Gastroesophageal sphincter (tissue), 4 donors: ENCODE results near the gene SLC35F4. TPM values are rescaled to one million over a fixed set of nuclear protein-coding genes. Genes with fewer than 3 reads are reported as not detected.

Experiments
- ATAC-seq: fragments of 150-250 bp; one replicate; pipeline ENCODE4 v1.9.1; 2016; ENCODE audit warnings: mild to moderate bottlenecking, moderate library complexity
- H3K27ac ChIP-seq, 4 donors: fragments of 200-600 bp; sonication (generic) in 3 of 4; 1 replicate in 3 of 4; 2 replicates in 1 of 4; pipeline ENCODE4 v1.5.1; 2016 to 2019
- H3K27me3 ChIP-seq: fragments of 200-600 bp; sonication (generic); one replicate; pipeline ENCODE4 v1.5.1; 2019
- H3K36me3 ChIP-seq, 2 donors: fragments of 200-600 bp; sonication (generic); one replicate each; pipeline ENCODE4 v1.5.1; 2019; ENCODE audit warnings: control low read depth in 1 of 2
- H3K4me1 ChIP-seq, 3 donors: fragments of 200-600 bp; sonication (generic); 1 replicate in 2 of 3; 2 replicates in 1 of 3; pipeline ENCODE4 v1.5.1; 2016 to 2019; ENCODE audit warnings: control low read depth in 2 of 3
- H3K4me3 ChIP-seq, 2 donors: fragments of 200-600 bp; sonication (generic); one replicate each; pipeline ENCODE4 v1.5.1; 2019; ENCODE audit warnings: mild to moderate bottlenecking in 1 of 2, moderate library complexity in 1 of 2
- H3K9me3 ChIP-seq, 3 donors: fragments of 200-600 bp; sonication (generic); one replicate each; pipeline ENCODE4 v1.5.1; 2017 to 2019; ENCODE audit warnings: control low read depth in 2 of 3
- EP300 ChIP-seq: sonication (generic); formaldehyde crosslinking; IDR thresholded peaks from one replicate; pipeline ENCODE4 v1.6.1; 2017; ENCODE audit warnings: antibody characterized with exemption, mild to moderate bottlenecking
- POLR2A ChIP-seq, 2 donors: fragments of 450-650 bp; IDR thresholded peaks; one replicate each; pipeline ENCODE4 v1.6.1; 2017; ENCODE audit warnings: antibody characterized with exemption in 2 of 2, mild to moderate bottlenecking in 2 of 2, moderate library complexity in 1 of 2
- POLR2AphosphoS5 ChIP-seq: sonication (generic); formaldehyde crosslinking; IDR thresholded peaks from one replicate; pipeline ENCODE4 v1.6.1; 2017; ENCODE audit warnings: antibody characterized with exemption
- WGBS, 2 donors: methylation state at CpG; one replicate each; pipeline ENCODE4 v1.1.5; 2018; ENCODE audit warnings: low coverage in 1 of 2; 5-methylcytosine and 5-hydroxymethylcytosine counted together
- total RNA-seq, 4 donors: library from RNA; depleted of rRNA; stranded (reverse); fragments of >200 nt; gene quantifications; one replicate each; pipeline ENCODE4 v1.1.0, GENCODE V29; 2016
- TF ChIP-seq, protein P1 (sequence below), 4 experiments: fragments of 200-600 bp in 2 of 4; fragments of 450-650 bp in 2 of 4; sonication (generic) in 1 of 4; IDR thresholded peaks; one replicate each; pipeline ENCODE4 v1.5.1; 2017 to 2019; ENCODE audit warnings: antibody characterized with exemption in 4 of 4, mild to moderate bottlenecking in 2 of 4, moderate library complexity in 2 of 4

Gene SLC35F4
- total RNA-seq, 4 donors from 2014 or later, result not detected

- no peak overlapping the region for H3K27ac ChIP-seq
- H3K4me1 ChIP-seq, result no peaks in the 10 kb centered on the region
- no peaks in the 10 kb centered on the region for H3K27me3 ChIP-seq
- peaks cover 0 to 8% (median 0%) of the 10 kb centered on the region in 3 donors for H3K9me3 ChIP-seq
- H3K36me3 ChIP-seq, result no peaks in the 10 kb centered on the region
- 41 to 62% methylated on average over 2 of the region's 2 CpGs for WGBS, 2 donors
- ATAC-seq, result no peak
- no peak overlapping the region for H3K4me3 ChIP-seq
- TF ChIP-seq POLR2AphosphoS5, result no peak
Observed at GRCh38 chr14:57582746-57583145, 283.1 kb downstream of the SLC35F4 start.

DNA sequence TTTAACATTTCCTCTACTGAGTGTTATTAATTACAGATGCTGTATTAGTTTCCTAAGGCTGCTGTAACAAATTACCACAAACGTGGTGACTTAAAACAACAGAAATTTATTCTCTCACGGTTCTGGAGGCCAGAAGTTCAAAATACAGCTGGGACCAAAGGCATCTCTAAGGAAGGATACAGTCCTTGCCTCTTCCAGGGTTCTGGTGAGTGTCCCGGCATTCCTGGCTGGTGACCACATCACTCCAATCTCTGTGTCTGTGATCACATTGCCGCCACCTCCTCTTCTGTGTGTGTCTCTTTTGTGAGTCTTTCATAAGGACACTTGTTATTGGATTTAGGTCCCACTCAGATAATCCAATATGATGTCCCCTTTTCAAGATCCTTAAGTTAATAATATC is 287.1 kb downstream of the SLC35F4 start:
- no peak overlapping the region for H3K4me3 ChIP-seq
- no peak for ATAC-seq
- 50 to 60% methylated on average over 3 to 4 of the region's 4 CpGs for WGBS, 2 donors

DNA sequence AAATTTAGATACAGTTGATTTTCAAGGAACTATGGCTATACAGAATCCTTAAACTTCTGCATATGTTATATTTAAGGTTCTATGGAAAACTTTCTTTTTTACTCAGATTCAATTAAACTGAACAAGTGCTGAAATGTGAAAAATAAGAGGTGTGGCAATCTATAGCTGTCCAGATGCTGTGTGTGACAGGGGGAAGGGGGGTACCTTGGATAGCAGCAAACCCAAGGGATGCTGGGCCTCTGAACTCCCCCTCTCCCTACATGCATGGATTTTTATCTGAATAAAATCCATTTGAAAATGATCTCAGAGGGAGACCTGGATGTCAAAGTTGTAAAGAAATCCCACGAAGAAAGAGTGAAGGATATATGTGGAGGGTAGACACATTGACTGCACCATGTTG is 289.4 kb downstream of the SLC35F4 start:
- ATAC-seq, result no peak
- no peaks in the 10 kb centered on the region for H3K4me1 ChIP-seq
- no peaks in the 10 kb centered on the region for H3K27me3 ChIP-seq
- H3K27ac ChIP-seq, result no peak overlapping the region
- no peak overlapping the region for H3K4me3 ChIP-seq
- no peaks in the 10 kb centered on the region for H3K36me3 ChIP-seq
- WGBS, 2 donors, result 40 to 89% methylated on average over 1 of the region's 1 CpG
- H3K9me3 ChIP-seq, result no peaks in the 10 kb centered on the region
- TF ChIP-seq POLR2AphosphoS5, result no peak
- TF ChIP-seq, protein P1, sequence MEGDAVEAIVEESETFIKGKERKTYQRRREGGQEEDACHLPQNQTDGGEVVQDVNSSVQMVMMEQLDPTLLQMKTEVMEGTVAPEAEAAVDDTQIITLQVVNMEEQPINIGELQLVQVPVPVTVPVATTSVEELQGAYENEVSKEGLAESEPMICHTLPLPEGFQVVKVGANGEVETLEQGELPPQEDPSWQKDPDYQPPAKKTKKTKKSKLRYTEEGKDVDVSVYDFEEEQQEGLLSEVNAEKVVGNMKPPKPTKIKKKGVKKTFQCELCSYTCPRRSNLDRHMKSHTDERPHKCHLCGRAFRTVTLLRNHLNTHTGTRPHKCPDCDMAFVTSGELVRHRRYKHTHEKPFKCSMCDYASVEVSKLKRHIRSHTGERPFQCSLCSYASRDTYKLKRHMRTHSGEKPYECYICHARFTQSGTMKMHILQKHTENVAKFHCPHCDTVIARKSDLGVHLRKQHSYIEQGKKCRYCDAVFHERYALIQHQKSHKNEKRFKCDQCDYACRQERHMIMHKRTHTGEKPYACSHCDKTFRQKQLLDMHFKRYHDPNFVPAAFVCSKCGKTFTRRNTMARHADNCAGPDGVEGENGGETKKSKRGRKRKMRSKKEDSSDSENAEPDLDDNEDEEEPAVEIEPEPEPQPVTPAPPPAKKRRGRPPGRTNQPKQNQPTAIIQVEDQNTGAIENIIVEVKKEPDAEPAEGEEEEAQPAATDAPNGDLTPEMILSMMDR (IDR thresholded peaks at IDR 0.05), result no peak
- no peak for TF ChIP-seq POLR2A (IDR thresholded peaks at IDR 0.05)
- no peak for TF ChIP-seq EP300

More for the DNA sequence above, 287.1 kb downstream of the SLC35F4 start:
- TF ChIP-seq EP300 (no peak), POLR2AphosphoS5 (no peak), POLR2A (IDR thresholded peaks at IDR 0.05) (no peak)
- TF ChIP-seq, protein P1 (IDR thresholded peaks at IDR 0.05), result no peak
- Histone ChIP-seq H3K27ac (no peak overlapping the region), H3K9me3 (no peaks in the 10 kb centered on the region), H3K4me1 (no peaks in the 10 kb centered on the region), H3K36me3 (no peaks in the 10 kb centered on the region), H3K27me3 (no peaks in the 10 kb centered on the region)

- H3K4me1 ChIP-seq, result no peaks in the 10 kb centered on the region
- TF ChIP-seq POLR2A (IDR thresholded peaks at IDR 0.05) (no peak), EP300 (no peak), POLR2AphosphoS5 (no peak)
- TF ChIP-seq, protein P1 (IDR thresholded peaks at IDR 0.05), result no peak
- no peaks in the 10 kb centered on the region for H3K27me3 ChIP-seq
- H3K36me3 ChIP-seq, result no peaks in the 10 kb centered on the region
- WGBS, 2 donors, result 58 to 71% methylated on average over 2 of the region's 2 CpGs
- no peak for ATAC-seq
- no peaks in the 10 kb centered on the region for H3K9me3 ChIP-seq
- no peak overlapping the region for H3K27ac ChIP-seq
- H3K4me3 ChIP-seq, result no peak overlapping the region
Observed at GRCh38 chr14:57575482-57575881, 290.4 kb downstream of the SLC35F4 start.

GRCh38 chr14:57574617-57575288 is 291.1 kb downstream of the SLC35F4 start:
- WGBS, 2 donors, result 74 to 80% methylated on average over 3 to 5 of the region's 5 CpGs
- TF ChIP-seq POLR2AphosphoS5 (no peak), POLR2A (IDR thresholded peaks at IDR 0.05) (no peak)
- TF ChIP-seq, protein P1 (IDR thresholded peaks at IDR 0.05), result no peak
- Histone ChIP-seq H3K27ac (no peak overlapping the region), H3K4me1 (no peaks in the 10 kb centered on the region), H3K27me3 (no peaks in the 10 kb centered on the region), H3K36me3 (no peaks in the 10 kb centered on the region), H3K9me3 (no peaks in the 10 kb centered on the region), H3K4me3 (no peak overlapping the region)
- no peak for ATAC-seq
